Measurements from ENCODE around the gene CAMK2A. TPM values are rescaled to one million over a fixed set of nuclear protein-coding genes. Genes with fewer than 3 reads are reported as not detected.

Gene CAMK2A
- total RNA-seq, 2 experiments from 2014 or later: not detected

DNA sequence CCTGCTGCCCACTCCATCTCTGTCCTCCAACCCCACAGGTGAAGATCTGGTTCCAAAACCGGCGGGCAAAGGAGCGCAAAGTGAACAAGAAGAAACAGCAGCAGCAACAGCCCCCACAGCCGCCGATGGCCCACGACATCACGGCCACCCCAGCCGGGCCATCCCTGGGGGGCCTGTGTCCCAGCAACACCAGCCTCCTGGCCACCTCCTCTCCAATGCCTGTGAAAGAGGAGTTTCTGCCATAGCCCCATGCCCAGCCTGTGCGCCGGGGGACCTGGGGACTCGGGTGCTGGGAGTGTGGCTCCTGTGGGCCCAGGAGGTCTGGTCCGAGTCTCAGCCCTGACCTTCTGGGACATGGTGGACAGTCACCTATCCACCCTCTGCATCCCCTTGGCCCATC lies 106.1 kb downstream of the CAMK2A start:
- ChIA-PET CTCF (no interaction called here), POLR2A (no interaction called here)
- no peak for DNase-seq
- no peaks in the 10 kb centered on the region for H3K9me3 Mint-ChIP-seq
- H3K4me3 Mint-ChIP-seq: no peak overlapping the region
- H3K4me1 Mint-ChIP-seq (ENCODE audit: low read depth): no peaks in the 10 kb centered on the region
- no peaks in the 10 kb centered on the region for H3K27me3 Mint-ChIP-seq
- H3K27ac Mint-ChIP-seq: no peak overlapping the region
- H3K36me3 Mint-ChIP-seq: no peaks in the 10 kb centered on the region
- intact Hi-C loops (cut with micrococcal nuclease): no loop called here

DNA sequence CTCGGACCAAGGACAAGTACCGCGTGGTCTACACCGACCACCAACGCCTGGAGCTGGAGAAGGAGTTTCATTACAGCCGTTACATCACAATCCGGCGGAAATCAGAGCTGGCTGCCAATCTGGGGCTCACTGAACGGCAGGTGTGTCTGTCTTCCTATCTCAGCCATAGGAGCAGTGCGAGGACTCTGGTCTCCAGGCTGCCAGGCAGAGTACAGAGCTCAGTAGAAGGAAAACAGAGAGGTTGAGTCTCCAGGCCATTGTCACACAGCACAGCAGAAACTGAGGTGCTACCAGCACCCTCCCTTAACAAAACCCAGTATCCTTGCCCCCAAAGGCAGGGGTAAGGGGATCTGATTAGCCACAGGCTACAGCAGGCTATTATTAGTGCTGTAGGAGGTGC lies 106.8 kb downstream of the CAMK2A start:
- Mint-ChIP-seq H3K4me3 (no peak overlapping the region), H3K27me3 (no peaks in the 10 kb centered on the region), H3K27ac (no peak overlapping the region), H3K9me3 (no peaks in the 10 kb centered on the region), H3K36me3 (no peaks in the 10 kb centered on the region), H3K4me1 (ENCODE audit: low read depth) (no peaks in the 10 kb centered on the region)
- ChIA-PET CTCF (no interaction called here), POLR2A (no interaction called here)
- DNase-seq: no peak
- intact Hi-C loops (cut with micrococcal nuclease): no loop called here

DNA sequence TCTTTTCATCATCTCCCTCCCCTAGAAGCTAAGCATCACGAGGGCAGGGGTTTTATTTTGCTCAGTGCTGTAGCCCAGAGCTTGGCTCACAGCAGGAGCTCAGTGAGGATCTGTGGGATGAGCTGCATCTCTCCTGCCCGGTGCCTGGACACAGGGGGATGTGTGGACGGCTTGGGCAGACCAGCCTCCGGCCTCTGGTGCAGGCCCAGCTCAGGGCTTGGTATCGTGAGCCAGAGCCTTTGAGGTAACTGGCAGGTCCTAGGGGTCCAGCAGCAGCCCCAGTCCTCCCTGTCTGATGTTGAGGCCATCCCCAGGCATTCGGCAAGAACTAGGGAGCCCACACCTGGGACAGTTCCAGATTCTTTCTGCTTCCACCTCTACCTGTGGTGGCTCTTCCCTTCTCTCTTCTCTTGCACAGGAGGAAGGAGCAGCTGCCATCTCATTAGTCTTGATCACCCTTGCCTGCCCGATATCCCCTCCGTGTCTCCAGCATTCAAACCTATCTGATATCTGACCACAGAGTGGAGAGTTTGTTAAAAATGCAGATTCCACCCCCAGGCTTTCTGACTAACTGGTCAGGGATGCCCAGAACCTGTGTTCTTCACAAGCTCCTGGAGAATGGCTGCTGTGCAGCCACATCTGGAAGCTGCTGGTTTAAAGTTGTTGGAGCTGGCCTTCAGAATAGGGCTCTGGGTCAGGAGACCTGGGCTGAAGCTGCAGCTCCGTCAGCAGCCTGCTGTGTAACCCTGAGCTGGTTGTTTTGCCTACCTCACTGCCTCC lies 107.6 kb downstream of the CAMK2A start:
- CTCF ChIA-PET: interaction anchor here (0.8 kb wide), 1 partner anchor 37 kb away, joined by 4 read pairs; no protein-coding TSS in a partner anchor
- no peak overlapping the region for H3K27ac Mint-ChIP-seq
- H3K27me3 Mint-ChIP-seq: no peaks in the 10 kb centered on the region
- no peaks in the 10 kb centered on the region for H3K9me3 Mint-ChIP-seq
- DNase-seq: no peak
- intact Hi-C loops (cut with micrococcal nuclease): no loop called here
- H3K4me1 Mint-ChIP-seq (ENCODE audit: low read depth): no peaks in the 10 kb centered on the region
- H3K36me3 Mint-ChIP-seq: no peaks in the 10 kb centered on the region
- no peak overlapping the region for H3K4me3 Mint-ChIP-seq
- POLR2A ChIA-PET: no interaction called here

DNA sequence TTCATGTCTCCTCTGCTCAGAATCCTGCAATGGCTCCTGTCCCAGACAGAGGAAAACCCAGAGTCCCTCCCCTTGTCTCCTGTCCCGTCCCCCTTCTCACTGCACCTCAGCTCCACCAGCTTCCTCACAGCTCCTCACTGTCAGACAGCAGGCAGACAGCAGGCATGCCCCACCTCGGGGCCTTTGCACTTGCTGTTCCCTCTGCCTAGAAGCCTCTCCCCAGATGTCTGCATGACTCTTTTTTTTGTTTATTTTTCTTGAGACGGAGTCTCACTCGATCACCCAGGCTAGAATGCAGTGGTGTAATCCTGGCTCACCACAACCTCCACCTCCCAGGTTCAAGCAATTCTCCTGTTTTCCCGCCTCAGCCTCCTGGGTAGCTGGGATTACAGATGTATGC lies 108.5 kb downstream of the CAMK2A start:
- Mint-ChIP-seq H3K36me3 (no peaks in the 10 kb centered on the region), H3K27me3 (no peaks in the 10 kb centered on the region), H3K4me3 (no peak overlapping the region), H3K4me1 (ENCODE audit: low read depth) (no peaks in the 10 kb centered on the region), H3K27ac (no peak overlapping the region), H3K9me3 (no peaks in the 10 kb centered on the region)
- ChIA-PET CTCF (no interaction called here), POLR2A (no interaction called here)
- intact Hi-C loops (cut with micrococcal nuclease): no loop called here
- DNase-seq: no peak

DNA sequence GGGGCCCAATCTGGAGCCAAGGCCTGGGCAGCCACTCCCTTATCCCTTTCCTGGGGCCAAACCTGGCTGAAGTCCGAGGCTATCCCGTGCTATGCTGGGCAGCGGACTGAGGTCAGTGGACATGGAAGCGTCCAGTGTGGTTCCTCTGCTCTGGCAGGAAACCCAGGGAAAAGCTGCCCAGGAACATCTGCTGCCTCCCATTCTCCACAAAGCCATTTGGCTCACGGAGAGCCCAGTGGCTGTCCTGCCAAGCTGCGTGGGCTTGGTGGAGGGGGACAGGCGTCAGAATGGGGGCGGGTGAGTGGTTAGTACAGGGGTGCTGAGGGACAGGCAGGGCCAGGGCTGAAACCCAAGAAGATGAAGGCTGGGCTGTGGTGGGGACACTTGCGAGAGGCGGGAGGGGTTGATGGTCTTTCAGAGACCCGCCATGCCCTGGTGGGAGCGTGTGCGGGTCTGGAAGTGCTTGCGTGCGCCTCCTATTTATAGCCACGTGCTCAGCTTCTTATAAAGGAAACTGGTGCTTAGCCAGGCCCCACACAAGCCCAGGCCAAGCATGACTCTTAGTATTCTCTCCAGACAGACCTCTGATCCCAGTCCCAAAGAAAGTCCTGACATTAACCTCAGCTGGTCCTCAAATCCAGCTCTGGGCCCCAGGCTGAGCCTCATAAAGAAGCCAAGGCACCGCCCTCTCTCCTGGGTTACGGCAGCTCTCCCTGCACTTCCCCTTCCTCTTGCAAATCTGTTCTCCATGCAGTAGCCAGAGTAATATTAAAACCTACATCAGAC lies 109.1 kb downstream of the CAMK2A start:
- H3K27ac Mint-ChIP-seq: no peak overlapping the region
- POLR2A ChIA-PET: no interaction called here
- H3K9me3 Mint-ChIP-seq: no peaks in the 10 kb centered on the region
- H3K4me3 Mint-ChIP-seq: no peak overlapping the region
- CTCF ChIA-PET: no interaction called here
- H3K36me3 Mint-ChIP-seq: no peaks in the 10 kb centered on the region
- H3K4me1 Mint-ChIP-seq (ENCODE audit: low read depth): no peaks in the 10 kb centered on the region
- H3K27me3 Mint-ChIP-seq: no peaks in the 10 kb centered on the region
- no peak for DNase-seq
- intact Hi-C loops (cut with micrococcal nuclease): no loop called here

DNA sequence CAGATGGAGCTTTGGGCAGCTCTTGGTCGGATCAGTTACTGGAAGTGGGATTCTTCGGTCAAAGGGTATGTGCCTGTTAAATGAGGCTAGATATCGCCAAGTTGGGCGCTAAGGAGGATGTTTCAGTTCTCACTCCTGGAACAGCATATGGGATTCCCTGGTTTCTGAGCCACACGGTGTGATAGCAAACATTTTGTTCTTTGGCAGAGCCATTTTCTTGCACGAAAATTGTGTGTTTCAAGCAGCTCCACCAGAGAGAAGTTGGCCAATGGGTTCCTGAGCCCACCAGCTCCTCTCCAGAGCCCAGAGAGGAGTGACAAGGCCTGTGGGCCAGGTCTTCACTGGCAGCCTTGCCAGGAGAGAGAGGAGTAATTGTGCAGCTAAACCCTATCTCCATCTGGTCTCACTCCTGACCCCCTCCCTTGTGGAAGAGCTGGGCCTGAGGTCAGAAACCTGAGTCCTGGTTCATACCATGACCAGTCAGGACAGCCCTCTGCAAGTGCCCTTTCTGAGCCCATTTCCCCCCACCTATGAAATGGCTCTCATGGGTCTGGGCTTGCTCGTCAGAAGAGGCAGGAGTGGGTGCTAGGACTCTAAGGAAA lies 110.5 kb downstream of the CAMK2A start:
- CTCF ChIA-PET: no interaction called here
- Mint-ChIP-seq H3K27me3 (no peaks in the 10 kb centered on the region), H3K4me3 (no peak overlapping the region), H3K27ac (no peak overlapping the region), H3K9me3 (no peaks in the 10 kb centered on the region), H3K4me1 (ENCODE audit: low read depth) (no peaks in the 10 kb centered on the region), H3K36me3 (no peaks in the 10 kb centered on the region)
- DNase-seq: no peak
- POLR2A ChIA-PET: no interaction called here
- intact Hi-C loops (cut with micrococcal nuclease): no loop called here

DNA sequence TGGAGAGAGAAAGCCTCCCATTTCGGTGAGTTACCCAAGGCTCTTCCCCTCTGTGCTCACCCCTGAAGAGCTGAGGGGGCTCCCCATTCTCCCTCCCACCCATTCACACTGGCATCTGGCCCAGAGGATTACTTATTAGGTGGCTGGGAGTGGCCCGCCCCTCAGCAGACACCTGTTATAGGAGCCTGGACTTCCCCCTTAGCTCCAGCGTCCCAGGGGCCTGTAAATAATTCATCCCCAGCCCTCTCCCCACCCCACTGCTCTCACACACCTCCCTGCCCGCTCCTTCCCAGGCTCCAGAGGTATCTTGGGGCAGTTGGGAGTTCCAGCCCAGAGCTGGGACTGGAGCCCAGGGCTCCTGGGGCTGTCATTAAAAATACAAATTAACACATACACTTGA lies 111.3 kb downstream of the CAMK2A start:
- no peaks in the 10 kb centered on the region for H3K36me3 Mint-ChIP-seq
- POLR2A ChIA-PET: no interaction called here
- no peaks in the 10 kb centered on the region for H3K9me3 Mint-ChIP-seq
- H3K4me1 Mint-ChIP-seq (ENCODE audit: low read depth): no peaks in the 10 kb centered on the region
- no peak for DNase-seq
- H3K27ac Mint-ChIP-seq: no peak overlapping the region
- CTCF ChIA-PET: no interaction called here
- peaks cover 2% of the 10 kb centered on the region for H3K27me3 Mint-ChIP-seq
- H3K4me3 Mint-ChIP-seq: no peak overlapping the region
- intact Hi-C loops (cut with micrococcal nuclease): no loop called here

DNA sequence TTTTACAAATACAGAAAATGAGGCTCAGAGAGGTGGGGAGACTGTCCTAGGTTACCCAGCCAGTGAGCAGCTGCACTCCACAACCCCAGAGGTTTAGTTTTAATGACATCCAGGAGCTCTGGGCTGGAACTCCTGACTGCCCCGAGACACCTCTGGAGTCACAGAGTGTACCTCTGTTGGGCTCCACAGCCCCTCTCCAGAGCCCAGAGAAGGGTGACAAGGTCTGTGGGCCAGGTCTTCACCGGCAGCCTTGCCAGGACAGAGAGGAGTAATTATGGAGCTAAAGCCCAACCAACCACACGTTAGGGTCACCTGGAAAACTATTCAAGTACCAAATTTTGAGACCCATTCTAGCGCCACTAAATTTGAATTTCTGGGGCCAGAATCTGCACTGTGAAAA lies 111.9 kb downstream of the CAMK2A start:
- peaks cover 2% of the 10 kb centered on the region for H3K27me3 Mint-ChIP-seq
- intact Hi-C loops (cut with micrococcal nuclease): no loop called here

DNA sequence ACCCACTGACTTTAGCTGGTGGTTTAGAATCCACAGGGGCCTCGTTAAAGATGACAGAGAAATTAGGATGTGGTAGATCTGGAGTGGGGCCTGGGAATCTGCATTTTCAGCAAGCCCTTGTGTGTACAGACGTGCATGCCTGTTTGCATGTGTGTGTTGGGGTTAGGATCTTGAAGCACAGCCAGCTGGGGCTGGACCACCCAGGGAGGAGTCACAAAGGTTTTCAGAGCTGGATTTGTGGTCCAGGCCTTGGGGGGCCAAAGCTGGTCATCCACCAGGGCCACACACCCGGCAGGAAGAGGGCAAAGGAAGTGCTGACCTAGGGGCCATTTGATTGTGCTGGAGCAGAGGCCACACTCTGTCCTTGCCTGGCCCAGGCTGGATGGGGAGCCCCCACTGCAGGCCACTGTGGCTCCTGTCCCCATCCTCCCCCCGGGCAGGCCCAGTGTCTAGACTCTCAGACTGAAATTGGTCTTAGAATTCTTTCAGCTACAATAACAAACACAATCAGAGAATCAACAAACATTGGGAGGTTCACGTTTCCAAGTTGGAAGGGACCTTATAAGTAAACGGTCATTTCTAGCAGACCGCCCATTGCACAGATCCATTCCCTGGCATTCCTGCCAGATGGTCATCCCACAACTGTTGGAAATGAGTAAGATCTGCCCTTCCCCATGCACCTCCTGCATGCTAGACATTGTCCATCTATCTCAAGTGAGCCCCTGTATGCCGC lies 112.7 kb downstream of the CAMK2A start:
- no peak for DNase-seq
- Mint-ChIP-seq H3K4me1 (ENCODE audit: low read depth) (no peaks in the 10 kb centered on the region), H3K9me3 (no peaks in the 10 kb centered on the region), H3K36me3 (no peaks in the 10 kb centered on the region), H3K27me3 (peaks cover 7% of the 10 kb centered on the region), H3K27ac (no peak overlapping the region), H3K4me3 (no peak overlapping the region)
- ChIA-PET POLR2A (no interaction called here), CTCF (interaction anchor here (0.9 kb wide), 1 partner anchor 15 kb away, joined by 4 read pairs; no protein-coding TSS in a partner anchor)
- intact Hi-C loops (cut with micrococcal nuclease): no loop called here

More for the DNA sequence above, 111.9 kb downstream of the CAMK2A start:
- CTCF ChIA-PET: no interaction called here
- Mint-ChIP-seq H3K4me1 (ENCODE audit: low read depth) (no peaks in the 10 kb centered on the region), H3K27ac (no peak overlapping the region), H3K4me3 (no peak overlapping the region), H3K36me3 (no peaks in the 10 kb centered on the region), H3K9me3 (no peaks in the 10 kb centered on the region)
- POLR2A ChIA-PET: no interaction called here
- DNase-seq: no peak

DNA sequence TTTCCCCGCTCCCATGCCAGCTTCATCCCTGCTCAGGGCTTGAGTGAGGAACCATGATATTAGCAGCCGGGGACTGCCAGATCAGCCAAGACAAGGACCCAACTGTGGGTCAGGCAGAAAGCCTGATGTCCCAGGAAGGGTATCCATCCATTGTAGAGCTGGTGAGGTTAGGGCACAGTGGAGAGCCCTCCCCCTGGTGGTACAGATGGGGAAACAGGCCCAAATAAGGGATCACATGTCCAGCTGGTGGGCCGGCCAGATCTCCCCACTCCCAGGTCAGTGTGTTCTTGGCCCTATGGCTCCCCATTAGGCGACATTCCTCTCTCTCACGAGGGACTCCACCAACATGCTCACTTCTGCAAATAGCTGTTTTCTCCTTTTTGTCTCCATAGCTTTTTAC lies 114.0 kb downstream of the CAMK2A start:
- CTCF ChIA-PET: interaction anchor here (1.1 kb wide), 1 partner anchor 26 kb away, joined by 3 read pairs; no protein-coding TSS in a partner anchor
- Mint-ChIP-seq H3K4me3 (no peak overlapping the region), H3K4me1 (ENCODE audit: low read depth) (no peaks in the 10 kb centered on the region), H3K27me3 (peaks cover 7% of the 10 kb centered on the region), H3K36me3 (no peaks in the 10 kb centered on the region), H3K27ac (no peak overlapping the region), H3K9me3 (no peaks in the 10 kb centered on the region)
- no peak for DNase-seq
- POLR2A ChIA-PET: no interaction called here
- intact Hi-C loops (cut with micrococcal nuclease): no loop called here

DNA sequence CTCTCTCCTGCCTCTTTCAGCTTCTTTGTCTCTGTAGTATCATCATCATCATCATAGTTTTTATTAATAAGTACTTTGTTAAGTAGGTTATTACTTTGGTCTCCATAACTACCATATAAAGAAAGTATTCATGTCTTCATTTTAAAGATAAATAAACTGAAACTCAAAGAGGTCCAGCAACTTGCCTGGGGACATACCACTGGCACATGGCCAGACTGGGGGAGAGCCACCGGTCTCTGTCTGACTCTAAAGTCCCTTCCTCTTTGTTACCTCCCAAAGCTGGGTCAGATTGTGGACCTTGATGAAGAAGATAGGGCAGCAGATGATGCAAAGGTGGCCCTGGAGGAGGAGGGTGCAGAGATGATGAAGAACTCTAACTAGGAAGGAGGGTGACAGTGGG lies 114.5 kb downstream of the CAMK2A start:
- DNase-seq: no peak
- no peaks in the 10 kb centered on the region for H3K4me1 Mint-ChIP-seq (ENCODE audit: low read depth)

DNA sequence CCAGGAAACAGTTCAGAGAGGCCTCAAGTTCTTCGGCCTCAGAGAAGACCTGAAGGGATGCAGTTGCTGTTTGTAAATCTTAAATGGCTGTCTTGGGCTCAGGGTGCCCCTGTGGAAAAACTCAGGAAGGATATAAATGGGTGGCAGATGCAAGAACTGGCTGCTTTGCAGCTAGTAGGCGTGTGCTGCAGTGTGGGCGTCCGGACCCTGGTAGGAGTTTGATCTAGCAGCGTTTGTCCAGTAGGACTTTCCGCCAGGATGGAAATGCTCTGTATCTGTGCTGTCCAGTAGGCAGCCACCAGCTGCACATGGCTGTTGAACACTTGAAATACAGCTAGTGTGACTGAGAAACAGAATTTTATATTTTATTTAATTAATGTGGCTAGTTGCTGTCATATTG lies 115.3 kb downstream of the CAMK2A start:
- Mint-ChIP-seq H3K36me3 (no peaks in the 10 kb centered on the region), H3K27me3 (peaks cover 12% of the 10 kb centered on the region), H3K9me3 (no peaks in the 10 kb centered on the region), H3K4me1 (ENCODE audit: low read depth) (no peaks in the 10 kb centered on the region), H3K4me3 (no peak overlapping the region), H3K27ac (no peak overlapping the region)
- ChIA-PET POLR2A (no interaction called here), CTCF (no interaction called here)
- intact Hi-C loops (cut with micrococcal nuclease): no loop called here
- DNase-seq: no peak

More for the DNA sequence above, 114.5 kb downstream of the CAMK2A start:
- H3K36me3 Mint-ChIP-seq: no peaks in the 10 kb centered on the region
- H3K27me3 Mint-ChIP-seq: peaks cover 9% of the 10 kb centered on the region
- no peak overlapping the region for H3K4me3 Mint-ChIP-seq
- ChIA-PET POLR2A (no interaction called here), CTCF (interaction anchor here (1.1 kb wide), 1 partner anchor 25 kb away, joined by 3 read pairs; no protein-coding TSS in a partner anchor)
- H3K27ac Mint-ChIP-seq: no peak overlapping the region
- intact Hi-C loops (cut with micrococcal nuclease): no loop called here
- no peaks in the 10 kb centered on the region for H3K9me3 Mint-ChIP-seq

Measured in activated CD4-positive, alpha-beta memory T cell treated with anti-CD3 and anti-CD28 coated beads for 36 hours (primary cell).